ENCODE data around the gene FXYD1.

The FXYD1 gene

GRCh38 chr19:35106898-35107541 lies 31.6 kb upstream of the FXYD1 start:
- FAIRE-seq (no peak), DNase-seq (ENCODE audit: extremely low spot score, insufficient read length, low read depth) (no peak)

GRCh38 chr19:35107545-35107944 lies 31.1 kb upstream of the FXYD1 start:
- no peak for DNase-seq (ENCODE audit: extremely low spot score, insufficient read length, low read depth)
- no peak for FAIRE-seq

GRCh38 chr19:35108730-35109129 lies 29.9 kb upstream of the FXYD1 start:
- DNase-seq (ENCODE audit: extremely low spot score, insufficient read length, low read depth) (no peak), FAIRE-seq (no peak)

- FAIRE-seq (no peak), DNase-seq (ENCODE audit: extremely low spot score, insufficient read length, low read depth) (no peak)
Measured at GRCh38 chr19:35109395-35110112, 29.1 kb upstream of the FXYD1 start.

- FAIRE-seq (no peak), DNase-seq (ENCODE audit: extremely low spot score, insufficient read length, low read depth) (no peak)
Measured at GRCh38 chr19:35110974-35111373, 27.6 kb upstream of the FXYD1 start.

- no peak for FAIRE-seq
- no peak for DNase-seq (ENCODE audit: extremely low spot score, insufficient read length, low read depth)
Measured at GRCh38 chr19:35112995-35113688, 25.5 kb upstream of the FXYD1 start.

GRCh38 chr19:35114353-35115176 lies 24.1 kb upstream of the FXYD1 start:
- peak; percentile 45 for FAIRE-seq
- peak; percentile 65 for DNase-seq (ENCODE audit: extremely low spot score, insufficient read length, low read depth)

GRCh38 chr19:35115177-35115951 lies 23.3 kb upstream of the FXYD1 start, which contains the start of gene FXYD3:
FXYD3 (plus strand) TSS chr19:35115823; CDS start chr19:35119377, 3,554 bp downstream.
- FAIRE-seq (no peak), DNase-seq (ENCODE audit: extremely low spot score, insufficient read length, low read depth) (no peak)

GRCh38 chr19:35116072-35116801 lies 22.4 kb upstream of the FXYD1 start:
- FAIRE-seq = no peak
- DNase-seq (ENCODE audit: extremely low spot score, insufficient read length, low read depth) = no peak

- DNase-seq (ENCODE audit: extremely low spot score, insufficient read length, low read depth) = no peak
- no peak for FAIRE-seq
Measured at GRCh38 chr19:35117116-35117515, 21.5 kb upstream of the FXYD1 start.

- DNase-seq (ENCODE audit: extremely low spot score, insufficient read length, low read depth) (no peak), FAIRE-seq (no peak)
Measured at GRCh38 chr19:35117799-35118198, 20.8 kb upstream of the FXYD1 start.

- DNase-seq (ENCODE audit: extremely low spot score, insufficient read length, low read depth) (no peak), FAIRE-seq (no peak)
Measured at GRCh38 chr19:35118268-35119020, 20.2 kb upstream of the FXYD1 start.

GRCh38 chr19:35119091-35119490 lies 19.5 kb upstream of the FXYD1 start:
- DNase-seq (ENCODE audit: extremely low spot score, insufficient read length, low read depth) (no peak), FAIRE-seq (no peak)

- DNase-seq (ENCODE audit: extremely low spot score, insufficient read length, low read depth) = no peak
- FAIRE-seq = no peak
Measured at GRCh38 chr19:35119578-35120155, 19.0 kb upstream of the FXYD1 start.

- DNase-seq (ENCODE audit: extremely low spot score, insufficient read length, low read depth) (no peak), FAIRE-seq (no peak)
Measured at GRCh38 chr19:35120492-35120891, 18.1 kb upstream of the FXYD1 start.

GRCh38 chr19:35120898-35121297 lies 17.7 kb upstream of the FXYD1 start:
- FAIRE-seq = no peak
- DNase-seq (ENCODE audit: extremely low spot score, insufficient read length, low read depth) = no peak

GRCh38 chr19:35122687-35123551 lies 15.7 kb upstream of the FXYD1 start:
- FAIRE-seq = no peak
- DNase-seq (ENCODE audit: extremely low spot score, insufficient read length, low read depth) = no peak

All from GM18507 (cell line).